ENCODE results near the gene KCNAB2.
A peak's percentile ranks its signal among the peaks of the same experiment; 100 is the strongest.

Gene KCNAB2

DNA sequence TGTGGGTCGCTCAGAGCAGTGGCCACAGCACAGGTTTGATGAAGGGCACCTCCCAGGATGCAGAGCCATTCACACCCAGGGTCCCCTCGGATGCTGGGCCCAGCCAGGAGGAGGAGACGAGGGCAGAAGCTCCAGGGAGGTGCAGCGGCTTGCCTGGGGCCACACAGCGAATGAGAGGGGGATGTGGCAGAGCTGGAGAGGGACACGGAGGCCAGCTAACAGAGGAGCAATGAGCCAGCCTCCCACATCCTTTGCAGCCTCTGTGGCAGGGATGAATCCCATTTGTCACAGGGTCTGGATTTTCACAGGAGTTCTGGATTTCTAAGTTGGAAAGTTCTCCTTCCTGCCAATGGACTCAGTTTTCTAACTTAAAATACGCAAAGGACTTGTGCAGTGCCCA lies 98.5 kb downstream of the KCNAB2 start:
- TF ChIP-seq, protein P1, sequence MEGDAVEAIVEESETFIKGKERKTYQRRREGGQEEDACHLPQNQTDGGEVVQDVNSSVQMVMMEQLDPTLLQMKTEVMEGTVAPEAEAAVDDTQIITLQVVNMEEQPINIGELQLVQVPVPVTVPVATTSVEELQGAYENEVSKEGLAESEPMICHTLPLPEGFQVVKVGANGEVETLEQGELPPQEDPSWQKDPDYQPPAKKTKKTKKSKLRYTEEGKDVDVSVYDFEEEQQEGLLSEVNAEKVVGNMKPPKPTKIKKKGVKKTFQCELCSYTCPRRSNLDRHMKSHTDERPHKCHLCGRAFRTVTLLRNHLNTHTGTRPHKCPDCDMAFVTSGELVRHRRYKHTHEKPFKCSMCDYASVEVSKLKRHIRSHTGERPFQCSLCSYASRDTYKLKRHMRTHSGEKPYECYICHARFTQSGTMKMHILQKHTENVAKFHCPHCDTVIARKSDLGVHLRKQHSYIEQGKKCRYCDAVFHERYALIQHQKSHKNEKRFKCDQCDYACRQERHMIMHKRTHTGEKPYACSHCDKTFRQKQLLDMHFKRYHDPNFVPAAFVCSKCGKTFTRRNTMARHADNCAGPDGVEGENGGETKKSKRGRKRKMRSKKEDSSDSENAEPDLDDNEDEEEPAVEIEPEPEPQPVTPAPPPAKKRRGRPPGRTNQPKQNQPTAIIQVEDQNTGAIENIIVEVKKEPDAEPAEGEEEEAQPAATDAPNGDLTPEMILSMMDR (conservative IDR thresholded peaks at IDR 0.05; ENCODE audit: low read depth, low read length) = no peak
- DNase-seq (ENCODE audit: low read depth) = no peak
- no peak overlapping the region for H3K4me3 ChIP-seq (ENCODE audit: low read depth, low read length)

DNA sequence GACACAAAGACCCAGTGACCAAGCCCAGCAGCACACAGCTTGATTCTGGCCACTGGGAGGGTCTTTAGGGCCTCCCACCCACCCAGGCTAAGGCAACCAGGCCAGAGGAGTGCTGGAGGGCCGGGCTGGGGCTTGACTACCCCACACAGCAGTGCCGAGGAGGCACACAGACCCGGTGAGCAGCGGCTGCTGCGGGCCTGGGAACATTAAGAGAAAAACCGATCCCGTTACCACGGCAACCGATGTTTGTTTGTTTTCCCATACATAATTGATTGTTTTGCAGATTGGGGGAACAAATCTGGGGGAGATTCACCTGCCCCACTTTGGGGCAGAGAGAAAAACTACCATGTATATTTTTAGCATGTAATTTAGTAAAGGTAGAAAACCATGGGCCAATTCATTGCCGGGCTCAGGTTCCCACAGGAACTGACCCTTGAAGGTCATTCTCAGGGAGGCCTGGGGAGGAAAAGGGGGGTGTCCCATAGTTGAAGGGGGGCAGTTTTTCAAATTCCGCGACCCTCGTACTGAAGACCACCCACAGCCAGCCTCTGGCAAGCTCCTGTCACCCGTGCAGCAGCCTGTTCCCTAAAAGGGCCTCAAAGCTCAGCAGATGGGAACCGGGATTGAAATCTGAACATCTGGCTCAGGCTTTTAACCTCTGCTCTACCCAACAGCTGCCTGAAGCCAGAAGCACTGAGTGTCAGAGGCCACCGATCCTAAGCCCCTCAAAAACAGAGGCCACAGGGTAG lies 99.1 kb downstream of the KCNAB2 start:
- H3K4me3 ChIP-seq (ENCODE audit: low read depth, low read length) = no peak overlapping the region
- TF ChIP-seq, protein P1 (conservative IDR thresholded peaks at IDR 0.05; ENCODE audit: low read depth, low read length) = no peak
- no peak for DNase-seq (ENCODE audit: low read depth)

DNA sequence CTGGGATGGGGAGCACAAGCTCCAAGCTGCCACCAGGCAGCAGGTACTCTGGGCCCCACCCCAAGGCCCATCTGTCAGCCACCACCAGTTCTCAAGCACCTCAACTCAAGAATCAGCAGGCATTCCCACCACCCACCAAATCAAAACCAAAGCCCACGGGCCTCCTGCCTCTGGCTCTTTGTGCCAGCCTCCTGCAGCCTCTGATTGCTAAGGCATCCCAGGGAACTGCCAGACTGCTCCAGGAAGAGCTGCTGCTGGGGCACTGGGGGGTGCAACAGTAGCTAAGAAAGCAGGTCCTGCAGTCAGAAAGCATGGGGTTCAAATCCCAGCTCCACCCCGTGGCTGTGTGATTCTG lies 99.7 kb downstream of the KCNAB2 start:
- TF ChIP-seq, protein P1 (conservative IDR thresholded peaks at IDR 0.05; ENCODE audit: low read depth, low read length) = no peak
- H3K4me3 ChIP-seq (ENCODE audit: low read depth, low read length) = no peak overlapping the region

DNA sequence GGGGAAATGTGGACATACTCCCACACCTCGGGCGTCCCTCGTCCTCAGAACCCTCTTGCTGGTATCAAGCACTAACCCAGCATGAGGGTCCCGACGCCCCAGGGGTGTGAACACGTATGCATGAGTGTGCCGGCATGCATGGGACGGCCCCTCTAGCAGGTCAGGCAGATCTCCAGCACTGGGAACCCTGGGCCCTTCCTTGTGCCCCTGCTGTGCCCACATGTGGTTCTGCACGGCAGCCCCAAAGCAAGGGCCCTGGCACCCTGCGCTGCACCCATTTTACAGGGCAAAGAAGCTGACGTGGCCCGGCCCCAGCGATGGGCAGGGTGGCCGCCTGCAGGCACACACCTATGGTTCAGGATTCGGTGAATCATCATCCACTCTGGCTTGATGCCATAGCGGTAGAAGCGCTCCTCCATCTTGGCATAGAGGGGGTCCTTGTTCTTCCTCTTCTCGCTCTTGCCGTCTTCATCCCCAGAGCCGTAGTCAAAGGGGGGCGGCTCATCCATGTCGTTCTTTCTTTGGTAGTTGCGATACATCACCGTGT lies 100.2 kb downstream of the KCNAB2 start:
- H3K4me3 ChIP-seq (ENCODE audit: low read depth, low read length) = no peak overlapping the region
- TF ChIP-seq, protein P1 (conservative IDR thresholded peaks at IDR 0.05; ENCODE audit: low read depth, low read length) = no peak
- no peak for DNase-seq (ENCODE audit: low read depth)

More for the DNA sequence above, 99.7 kb downstream of the KCNAB2 start:
- no peak for DNase-seq (ENCODE audit: low read depth)

DNA sequence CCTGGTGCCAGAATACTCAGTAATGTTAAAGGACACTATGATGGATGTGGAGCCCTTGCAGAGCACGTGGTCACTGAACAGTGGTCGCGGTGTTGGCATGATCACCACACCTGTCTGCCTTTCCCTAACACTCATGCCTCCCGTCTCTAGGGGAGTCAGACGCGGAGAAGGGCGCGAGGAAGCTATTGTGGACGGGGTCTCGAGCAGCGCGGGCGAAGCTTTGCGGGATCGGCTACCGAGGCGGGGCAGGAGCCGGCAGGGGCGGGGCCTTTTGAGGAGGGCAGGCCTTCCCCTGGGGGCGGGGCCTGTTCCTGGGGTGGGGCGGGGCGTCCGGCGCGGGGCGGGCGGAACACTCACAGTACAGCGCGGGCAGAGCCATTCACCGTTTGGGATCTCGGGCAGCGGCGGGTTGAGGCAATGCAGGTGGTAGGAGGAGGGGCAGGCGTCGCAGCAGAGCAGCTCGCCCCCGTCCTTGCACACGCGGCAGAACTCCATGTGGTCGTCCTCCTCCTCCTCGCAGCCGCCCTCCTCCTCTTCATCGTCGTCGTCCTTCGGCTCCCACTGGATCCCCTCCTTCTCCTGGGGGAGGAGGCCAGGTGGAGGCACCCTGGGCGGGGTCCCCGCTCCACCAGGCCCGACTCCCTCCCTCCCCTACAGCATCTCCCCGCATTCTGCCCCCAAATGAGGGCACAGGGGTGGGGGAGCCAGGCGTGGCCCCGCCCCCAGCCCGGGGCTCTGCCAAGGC lies 103.0 kb downstream of the KCNAB2 start:
- TF ChIP-seq, protein P1 (conservative IDR thresholded peaks at IDR 0.05; ENCODE audit: low read depth, low read length) = no peak
- DNase-seq (ENCODE audit: low read depth) = peak; percentile 32
- no peak overlapping the region for H3K4me3 ChIP-seq (ENCODE audit: low read depth, low read length)

DNA sequence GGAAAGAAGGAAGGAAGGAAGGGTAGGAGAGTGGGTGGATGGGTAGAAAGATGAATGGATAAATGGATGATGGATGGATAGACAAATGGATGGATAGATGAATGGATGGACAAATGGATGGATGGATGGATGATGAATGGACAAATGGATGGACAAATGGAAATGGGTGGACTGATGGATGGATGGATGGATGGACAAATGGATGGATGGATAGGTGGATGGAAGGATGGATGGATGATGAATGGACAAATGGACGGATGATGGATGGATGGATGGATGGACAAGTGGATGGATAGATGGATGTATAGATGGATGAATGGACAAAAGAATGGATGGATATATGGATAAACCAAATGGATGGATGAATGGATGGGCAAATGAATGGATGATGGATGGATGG lies 103.9 kb downstream of the KCNAB2 start:
- TF ChIP-seq, protein P1 (conservative IDR thresholded peaks at IDR 0.05; ENCODE audit: low read depth, low read length) = no peak
- no peak for DNase-seq (ENCODE audit: low read depth)
- no peak overlapping the region for H3K4me3 ChIP-seq (ENCODE audit: low read depth, low read length)

Measured in choroid plexus epithelial cell (primary cell).